NCI-H128 (cell line): ENCODE measurements around the gene EHD1.
"Not testable (repeated sequence)": the region's sequence is repeated elsewhere in the genome, so short reads cannot be mapped to it uniquely, and the experiment has no call there.

Experiments used
- DNase-seq: peaks from one replicate; lab custom pipeline; 2025; ENCODE audit not compliant: unreplicated experiment; lab: John Stamatoyannopoulos, UW

EHD1 gene

DNA sequence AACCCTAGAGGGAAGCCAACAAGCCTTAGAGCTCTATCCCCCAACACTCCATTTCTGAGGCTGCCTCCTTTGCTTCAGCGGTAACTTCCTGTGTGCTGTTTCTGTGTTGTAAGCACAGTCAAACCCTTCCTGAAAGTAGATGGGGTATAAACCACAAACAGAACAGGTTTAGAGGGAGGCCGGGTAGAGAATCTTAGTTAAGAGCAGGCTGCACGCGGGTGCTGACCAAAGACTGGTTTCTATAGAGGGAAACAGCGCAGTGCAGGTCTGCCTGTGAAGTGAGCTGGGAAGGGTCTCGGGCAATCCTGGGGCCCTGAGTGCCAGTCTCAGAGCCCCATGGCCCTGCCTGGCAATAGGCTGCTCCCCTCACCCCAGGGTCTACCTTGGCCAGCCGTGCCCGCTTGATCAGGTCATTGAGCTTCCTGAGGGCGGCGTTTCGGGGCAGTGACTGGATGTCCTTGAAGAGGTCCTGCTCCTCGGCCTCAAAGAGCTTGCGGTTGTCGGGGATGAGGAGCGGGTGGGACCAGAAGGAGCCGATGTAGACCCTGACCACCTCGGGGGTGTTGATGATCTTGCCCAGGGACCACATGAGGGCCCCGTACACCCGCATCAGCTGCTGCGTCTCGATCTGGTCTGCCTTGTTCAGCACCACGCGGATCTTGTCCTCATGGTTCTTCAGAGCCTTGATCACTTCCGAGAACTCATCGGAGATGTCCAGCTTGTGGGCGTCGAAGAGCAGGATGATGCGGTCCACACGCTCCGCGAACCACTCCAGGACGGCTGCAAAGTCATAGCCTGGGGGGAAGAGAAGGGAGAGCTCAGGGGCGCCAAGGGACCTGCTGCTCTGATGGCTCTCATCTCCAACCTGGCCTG is 18.6 kb downstream of the EHD1 start:
- no peak for DNase-seq

DNA sequence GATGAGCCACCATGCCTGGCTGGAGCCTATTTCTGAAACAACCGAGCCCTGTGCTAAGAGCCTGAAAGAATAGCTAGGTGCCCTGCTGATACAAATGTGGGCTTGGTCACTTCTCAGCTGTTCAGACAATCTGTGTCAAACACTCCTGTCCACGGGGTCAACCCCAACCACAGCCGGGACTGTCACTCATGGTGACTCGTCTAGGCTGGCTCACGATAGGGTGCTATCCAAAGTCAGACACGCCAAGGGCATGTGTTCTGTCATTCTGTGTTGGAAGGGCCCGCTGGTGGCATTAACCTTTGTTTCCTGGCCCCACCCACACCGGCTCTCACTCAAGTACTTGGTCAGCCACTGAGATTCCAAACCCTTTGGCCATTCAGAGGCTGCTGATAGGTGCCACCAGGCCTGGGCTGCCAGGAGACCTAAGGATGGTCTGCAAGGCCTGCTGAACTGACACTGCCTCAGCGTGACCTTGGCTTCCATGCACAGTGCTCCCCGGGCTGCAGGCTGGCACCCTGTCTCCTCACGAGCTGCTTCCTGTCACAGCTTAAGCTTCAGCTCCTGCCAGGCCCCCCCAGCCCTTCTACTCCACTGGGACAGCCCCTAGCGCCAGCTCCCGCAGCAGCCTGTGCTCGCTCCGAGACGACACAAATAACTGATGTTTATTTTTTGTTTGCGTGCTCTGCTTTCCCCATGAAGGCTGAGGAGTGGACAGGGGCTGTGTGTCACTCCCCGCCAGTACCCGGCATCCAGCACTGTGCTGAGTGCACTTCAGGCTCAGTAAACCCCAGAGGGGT is 19.8 kb downstream of the EHD1 start:
- no peak for DNase-seq

DNA sequence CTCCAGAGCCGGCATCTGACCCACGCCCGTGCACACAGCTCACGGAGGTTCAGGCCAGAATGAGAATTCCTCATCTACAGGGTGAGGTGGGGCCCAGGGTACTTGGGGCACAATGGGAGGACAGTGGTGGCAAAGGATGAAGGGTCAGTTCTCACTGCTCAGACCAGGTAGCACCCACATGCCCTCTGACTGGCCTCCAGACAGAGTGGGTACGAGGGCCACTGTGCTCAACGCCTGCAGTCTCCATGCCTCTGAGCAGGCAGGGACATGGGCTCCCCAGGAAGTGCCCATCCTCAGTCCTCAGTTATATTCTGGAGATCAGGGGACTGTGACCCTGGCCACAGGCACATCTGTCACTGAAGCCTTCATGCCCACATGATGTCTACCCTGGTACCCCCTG is 20.9 kb downstream of the EHD1 start:
- DNase-seq = no peak

DNA sequence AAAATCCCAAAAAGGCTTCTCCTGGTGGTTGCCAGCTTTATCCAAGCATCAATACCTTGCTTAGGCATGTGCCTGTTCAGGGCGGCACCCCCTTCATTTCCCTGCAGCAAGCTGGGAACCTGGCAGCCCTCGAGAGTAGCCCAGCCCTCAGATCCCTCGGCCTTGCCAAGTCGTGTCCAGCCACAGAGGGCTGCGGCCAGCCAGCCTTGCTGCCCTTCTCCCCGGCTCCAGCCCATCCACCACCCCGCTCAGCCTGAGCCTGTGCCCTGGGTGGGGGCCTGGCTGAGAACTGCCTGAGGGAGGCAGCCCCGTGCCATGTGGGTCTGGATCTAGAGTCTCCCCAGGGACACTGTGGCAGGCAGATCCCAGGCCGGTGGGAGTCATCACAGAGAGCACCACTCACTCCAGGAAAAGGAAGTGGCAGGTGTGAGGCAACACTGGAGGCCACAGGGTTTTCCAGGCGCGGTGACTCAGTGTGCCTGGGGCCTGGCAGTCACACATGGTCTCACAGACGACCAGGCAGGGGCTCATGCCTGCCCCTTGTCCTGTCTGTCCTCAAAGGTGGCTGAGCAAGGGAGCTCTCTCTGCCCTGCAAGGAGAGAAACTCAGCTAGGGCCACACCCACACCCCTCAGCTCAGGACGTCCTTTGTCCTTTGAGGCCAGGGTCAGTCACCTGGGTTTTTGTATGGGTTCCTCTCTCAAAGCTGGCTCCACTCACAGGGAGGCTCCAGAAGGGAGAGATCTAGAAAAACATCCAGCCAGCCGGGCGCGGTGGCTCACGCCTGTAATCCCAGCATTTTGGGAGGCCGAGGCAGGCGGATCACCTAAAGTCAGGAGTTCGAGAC is 21.8 kb downstream of the EHD1 start:
- DNase-seq = no peak

DNA sequence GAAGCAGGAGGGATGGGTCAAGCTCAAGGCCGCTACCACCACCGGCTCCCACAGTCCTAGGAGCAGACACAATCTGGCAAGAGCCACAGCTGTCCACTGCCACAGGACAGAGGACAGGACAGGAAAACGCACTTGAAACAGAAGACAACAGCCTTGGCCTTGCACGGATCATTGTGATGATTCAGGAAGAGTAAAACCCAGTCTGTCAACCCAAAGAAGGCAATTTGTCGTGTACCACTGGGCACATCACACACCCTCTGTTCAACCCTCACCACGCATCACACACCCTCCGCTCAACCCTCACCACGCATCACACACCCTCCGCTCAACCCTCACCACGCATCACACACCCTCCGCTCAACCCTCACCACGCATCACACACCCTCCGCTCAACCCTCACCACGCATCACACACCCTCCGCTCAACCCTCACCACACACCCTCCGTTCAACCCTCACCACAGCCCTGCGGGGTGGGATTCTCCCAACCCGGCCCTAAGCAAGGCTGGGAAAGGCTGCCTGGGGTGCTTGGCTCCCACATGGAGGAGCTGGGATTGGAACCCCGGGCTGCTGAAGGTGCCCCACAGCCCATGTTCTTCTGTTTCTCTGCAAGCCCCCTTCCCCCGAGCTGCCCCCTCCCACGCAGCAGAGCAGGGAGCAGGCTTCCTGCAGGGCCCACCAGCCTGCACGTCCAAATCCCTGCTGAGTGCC is 22.7 kb downstream of the EHD1 start:
- DNase-seq = no peak

DNA sequence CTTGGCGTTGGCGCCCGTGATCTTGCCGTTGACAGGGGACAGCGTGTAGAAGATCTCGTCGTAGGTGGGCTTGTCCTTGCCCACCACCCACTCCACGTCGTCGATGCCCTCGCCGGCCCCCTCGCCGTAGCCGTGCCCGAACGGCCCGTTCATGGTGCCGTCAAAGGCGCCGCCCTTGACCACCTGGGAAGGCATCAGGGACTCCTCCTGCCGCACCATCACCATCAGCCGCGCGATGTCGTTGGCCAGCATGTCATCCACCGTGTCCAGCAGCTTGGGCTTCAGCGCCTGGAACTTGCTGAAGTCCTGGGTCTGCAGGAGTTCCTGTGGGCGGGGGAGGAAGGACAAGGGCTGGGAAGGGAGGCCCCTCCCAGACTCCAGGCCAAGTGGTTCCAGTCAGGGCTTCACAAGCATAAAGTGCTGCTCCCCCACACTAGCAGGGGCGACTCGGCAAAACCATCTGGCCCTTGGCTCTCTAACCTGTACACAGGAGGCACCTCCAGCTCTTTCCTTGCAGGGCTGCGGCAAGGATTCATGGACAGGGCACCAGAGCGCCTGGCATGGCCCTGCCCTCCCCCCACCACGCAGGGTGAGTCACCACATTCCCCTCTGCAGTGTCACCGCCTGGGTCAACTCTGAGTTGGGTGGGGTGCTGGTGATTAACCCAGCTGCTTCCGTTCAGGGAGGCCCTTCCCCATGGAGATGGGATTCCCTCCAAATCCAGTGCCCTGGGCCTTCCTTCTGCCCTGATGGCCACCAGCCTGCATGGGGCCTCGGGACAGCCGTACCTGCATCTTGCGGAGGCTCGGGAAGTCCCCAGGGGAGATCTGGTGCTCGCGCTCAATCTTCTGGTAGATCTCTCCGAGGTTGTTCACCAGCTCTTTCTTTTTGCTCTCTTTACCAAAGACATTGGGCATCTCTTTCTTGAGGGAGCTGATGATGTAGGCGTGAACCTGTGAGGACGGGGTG is 23.6 kb downstream of the EHD1 start:
- no peak for DNase-seq

DNA sequence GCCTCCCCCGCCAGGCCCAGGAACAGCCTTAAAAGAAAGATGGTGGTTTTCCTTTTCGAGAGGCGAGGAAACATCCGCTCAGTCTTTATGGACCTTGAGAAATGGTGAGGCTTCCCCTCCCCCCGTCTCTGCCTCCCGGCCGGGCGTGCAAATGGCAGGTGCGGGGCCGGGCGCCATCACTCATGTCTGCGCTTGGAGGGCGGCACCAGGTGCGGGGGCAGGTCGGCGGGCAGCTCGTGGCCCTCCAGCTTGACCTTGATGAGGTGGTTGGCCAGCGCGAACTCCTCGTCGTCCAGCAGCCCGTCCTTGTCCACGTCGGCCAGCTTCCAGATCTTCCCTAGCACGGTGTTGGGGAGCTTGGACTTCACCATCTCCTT is 24.3 kb downstream of the EHD1 start:
- DNase-seq = no peak

DNA sequence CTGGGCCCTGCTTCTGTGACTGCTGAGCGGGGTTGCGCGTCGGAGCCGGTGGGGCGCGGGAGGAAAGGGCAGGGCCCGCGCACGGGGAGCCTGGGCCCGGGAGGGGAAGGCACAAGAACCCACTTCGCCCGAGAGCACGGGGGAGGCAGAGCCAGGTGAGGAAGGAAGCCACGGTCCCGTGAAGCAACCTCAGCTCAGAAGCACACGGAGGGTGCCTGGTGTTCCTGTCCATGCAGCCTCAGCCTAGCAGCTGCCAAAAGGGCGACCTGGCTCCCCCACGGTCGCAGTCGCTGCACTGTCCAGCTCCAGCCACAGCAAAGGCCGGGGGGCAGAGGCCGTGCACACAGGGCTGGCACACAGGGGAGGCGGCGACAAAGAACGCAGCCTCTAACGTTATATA is 24.7 kb downstream of the EHD1 start:
- DNase-seq = no peak

DNA sequence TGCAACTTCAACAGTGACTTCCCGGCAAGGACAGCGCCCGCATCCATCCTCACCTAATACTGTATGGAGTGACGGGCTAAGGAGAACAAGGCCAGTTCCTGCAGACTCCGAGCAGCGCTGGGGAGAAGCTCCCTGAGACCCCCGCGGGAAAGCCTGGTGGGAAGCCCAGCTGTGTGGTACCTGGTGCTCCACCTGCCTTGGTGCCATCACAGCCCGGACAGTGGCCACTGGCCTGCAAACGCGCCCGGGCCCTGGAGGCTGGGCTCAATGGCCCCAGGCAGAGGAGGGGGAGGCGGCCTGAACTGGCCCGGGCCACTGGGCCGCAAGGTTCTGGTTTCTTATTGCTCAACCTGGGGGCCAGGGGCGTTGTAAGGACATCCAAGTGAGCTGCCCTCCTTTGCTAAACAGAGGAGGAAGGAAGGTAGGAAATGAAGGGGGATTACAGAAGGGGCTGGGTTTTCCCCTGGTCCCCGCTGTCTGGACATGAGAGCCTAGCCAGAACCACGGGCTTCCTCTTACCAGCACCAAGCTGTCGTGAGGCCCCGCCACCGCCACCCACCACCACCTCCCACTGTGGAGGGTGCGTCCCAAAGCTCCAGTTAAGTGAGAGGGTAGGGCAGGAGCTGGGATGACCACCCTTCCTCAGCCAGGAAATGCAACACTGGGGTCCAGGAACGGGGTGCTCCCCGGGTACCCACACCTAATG is 25.5 kb downstream of the EHD1 start:
- no peak for DNase-seq

DNA sequence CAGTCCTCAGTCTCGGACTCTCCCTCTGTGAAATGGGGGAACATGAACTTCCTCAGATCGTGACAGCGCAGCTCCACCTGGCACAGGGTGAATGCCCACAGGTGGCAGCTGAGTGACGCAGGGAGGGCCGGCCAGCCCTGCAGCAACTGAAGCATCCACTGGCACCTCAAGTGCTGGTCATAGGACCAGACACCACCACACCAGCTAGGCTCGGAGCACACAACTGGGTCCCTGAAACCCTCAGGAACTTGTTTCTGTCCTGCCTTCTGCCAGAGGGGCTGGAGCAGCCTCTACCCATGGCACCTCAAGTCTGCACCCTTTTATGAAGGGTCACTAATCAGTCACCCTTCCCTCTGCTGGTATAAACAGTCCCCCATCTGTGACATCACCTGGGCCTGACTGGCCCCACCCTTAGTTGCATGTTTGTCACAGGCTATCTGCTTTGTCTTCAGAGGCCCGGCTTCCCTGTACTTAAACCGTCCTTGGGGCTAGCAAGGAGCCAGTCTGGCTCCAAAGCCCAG is 26.5 kb downstream of the EHD1 start:
- no peak for DNase-seq

DNA sequence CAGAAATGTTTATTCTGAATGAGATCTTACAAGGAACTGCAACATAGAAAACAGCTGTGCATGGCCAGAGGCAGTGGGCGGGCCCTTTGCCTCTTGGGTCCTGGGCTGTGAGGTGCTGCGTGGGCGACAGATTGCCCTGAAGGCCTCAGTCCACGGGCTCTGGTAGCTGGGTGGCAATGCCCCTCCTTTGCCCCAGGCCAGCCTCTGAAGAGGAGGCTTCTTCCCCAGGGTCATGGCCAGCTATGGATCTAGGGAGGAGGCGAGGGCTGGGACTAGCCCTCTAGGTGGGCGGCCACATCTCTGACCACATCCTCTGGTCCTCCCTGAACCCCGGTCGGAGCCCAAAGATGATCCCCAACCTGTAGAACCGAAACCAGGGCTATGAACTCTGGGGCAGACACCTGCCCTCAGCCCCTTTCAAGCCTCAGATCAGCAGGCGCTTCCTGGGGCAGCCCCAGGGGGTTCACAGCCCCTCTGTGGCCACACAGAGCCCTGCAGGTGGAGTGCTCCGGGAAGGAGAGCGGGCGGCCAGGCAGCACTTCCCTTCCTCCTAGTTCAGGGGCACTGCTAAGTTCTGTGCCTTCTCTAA is 27.3 kb downstream of the EHD1 start:
- no peak for DNase-seq

DNA sequence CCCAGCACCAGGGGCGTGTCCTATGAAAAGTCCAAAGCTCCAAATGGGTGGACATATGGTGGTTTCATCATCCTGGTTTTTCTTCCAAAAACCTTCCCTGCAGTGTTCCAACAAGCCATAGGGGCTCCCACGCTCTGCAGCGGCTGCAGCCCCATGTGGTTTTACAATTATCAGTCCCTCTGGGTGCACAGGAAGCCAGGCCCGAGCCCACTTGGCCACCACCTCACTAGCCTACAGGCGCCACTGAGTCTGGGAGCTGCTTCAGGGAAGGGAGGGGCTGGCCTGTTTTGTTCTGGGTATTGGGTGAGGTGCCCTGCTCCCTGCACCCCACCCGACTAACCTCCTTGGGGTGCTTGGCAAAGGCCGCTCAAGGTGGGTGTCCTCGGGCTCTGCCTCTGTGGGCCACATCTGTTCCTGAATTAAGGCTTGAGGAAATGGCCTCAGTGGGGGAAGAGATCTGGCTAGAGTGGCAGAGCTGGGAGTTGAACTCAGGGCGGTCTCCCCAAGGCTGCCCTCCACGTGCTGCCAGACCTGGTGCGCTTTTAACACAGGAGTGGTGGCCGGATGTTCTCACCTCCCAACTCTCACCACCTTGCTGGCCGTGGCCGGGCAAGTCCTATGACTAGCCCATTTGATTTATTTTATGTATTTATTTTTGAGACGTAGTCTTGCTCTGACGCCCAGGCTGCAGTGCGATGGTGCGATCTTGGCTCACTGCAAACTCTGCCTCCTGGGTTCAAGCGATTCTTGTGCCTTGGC is 28.6 kb downstream of the EHD1 start:
- no peak for DNase-seq

DNA sequence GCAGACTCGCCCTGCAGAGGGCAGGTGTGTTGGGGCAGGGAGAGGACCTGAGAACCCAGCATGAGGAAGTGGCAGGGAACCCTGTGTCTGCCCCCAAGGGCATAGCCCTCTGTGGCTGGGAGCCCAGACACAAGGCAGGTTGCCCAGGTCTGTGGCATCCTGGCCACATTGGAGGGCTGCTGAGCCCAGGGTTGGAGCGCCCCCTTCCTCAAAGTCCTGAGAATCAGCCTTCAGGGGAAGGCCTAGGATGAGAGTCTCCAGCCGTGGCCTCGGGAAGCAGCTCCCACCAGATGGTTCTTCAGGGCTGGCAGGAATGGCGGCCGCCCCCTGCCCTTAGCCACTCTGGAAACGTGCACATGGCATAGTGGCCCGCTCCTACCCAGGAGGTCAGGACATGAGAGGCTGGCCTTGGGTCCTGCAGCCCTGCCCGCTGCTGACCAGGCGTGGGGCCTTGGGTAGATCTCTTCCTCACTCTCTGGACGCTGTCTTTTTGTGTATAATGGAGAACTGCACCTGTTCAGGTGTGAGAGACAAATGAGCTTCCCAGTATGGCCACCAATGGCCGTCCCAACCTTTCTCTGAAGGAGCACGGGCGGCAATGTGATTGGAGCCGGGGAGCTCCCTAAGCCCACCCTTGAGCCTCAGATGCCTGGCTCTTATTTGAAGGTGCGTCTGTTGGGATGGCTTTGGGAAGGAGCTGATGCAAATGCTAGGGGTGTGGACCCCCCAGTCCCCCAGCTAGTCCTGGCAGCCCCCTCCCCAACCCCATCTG is 29.4 kb downstream of the EHD1 start:
- DNase-seq = no peak

DNA sequence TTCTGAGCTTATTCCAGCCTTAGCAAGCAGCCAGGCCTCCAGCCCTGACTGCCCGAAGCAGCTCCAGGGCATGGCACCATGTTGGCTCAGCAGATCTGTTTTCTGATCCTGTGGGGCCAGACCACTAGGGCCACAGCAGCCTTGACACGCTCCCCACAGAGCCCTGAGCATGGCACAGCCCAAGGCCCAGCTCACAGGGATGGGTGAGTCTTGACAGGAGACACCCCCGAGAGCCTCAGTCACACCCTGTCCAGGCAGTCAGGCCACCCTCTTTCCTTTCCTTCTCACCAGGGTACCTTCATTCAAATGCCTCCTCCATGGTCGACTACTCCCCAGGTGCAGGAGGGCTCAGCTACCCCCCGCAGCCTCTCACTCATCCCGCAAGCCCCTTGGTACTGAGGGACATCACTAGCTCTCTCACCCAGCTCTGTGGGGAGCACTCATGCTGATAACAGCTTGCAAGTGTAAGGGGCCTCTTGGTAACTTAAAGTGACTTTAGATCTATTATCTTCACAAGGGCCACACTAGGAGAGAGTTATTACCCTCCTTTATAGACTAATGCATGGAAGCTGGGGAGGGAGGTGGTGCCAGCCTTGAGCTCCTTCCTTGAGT is 30.1 kb downstream of the EHD1 start:
- no peak for DNase-seq

DNA sequence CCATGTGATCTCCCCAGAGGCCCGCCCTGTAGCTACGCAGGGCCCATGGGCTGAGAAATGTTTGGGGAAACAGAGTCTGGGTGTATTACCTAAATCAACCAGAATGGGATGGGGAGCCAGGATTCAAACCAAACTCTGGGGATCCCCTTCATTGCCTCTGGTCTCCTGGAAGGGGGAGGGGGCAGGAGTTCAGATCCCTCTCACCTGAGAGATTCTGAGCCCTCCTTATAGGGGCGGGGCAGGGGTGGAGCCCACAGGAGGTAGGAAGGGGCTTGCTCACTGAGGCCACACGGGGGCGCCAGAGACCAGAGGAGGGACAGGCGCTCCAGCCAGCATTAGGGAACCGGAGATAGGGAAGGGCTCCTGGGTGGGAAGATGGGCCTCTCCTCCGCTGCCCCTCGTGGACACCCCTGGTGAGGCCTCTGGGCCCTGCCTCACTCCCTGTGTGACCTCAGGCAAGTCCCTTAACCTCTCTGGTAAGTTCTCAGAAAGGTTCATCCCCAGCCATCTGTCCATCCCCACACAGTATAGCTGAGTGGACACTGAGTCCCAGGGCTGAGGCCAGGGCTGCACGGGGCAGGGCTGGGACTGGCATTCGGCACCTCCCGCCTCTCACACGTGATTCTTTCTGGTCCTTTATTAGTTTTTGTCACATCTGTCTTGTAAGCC is 31.3 kb downstream of the EHD1 start:
- DNase-seq = peak; percentile 97

DNA sequence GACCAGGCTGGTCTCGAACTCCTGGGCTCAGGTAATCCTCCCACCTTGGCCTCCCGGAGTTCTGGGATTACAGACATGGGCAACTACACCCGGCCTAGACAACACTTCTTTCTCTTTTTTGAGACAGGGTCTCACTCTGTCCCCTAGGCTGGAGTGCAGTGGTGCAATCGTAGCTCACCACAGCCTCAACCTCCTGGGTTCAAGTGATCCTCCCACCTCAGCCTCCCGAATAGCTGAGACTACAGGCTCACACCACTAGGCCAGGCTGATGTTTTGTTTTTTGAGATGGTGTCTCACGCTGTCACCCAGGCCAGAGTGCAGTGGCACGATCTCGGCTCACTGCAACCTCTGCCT is 32.7 kb downstream of the EHD1 start:
- DNase-seq = not testable (repeated sequence)
